HG03520 (cell line): ENCODE measurements around the gene PPP1CA.

Experiments
- ATAC-seq: cut with Tn5 transposase; IDR thresholded peaks from one replicate; pipeline ENCODE4 v1.9.1; 2021; ENCODE audit warnings: mild to moderate bottlenecking, moderate library complexity; ENCODE audit not compliant: unreplicated experiment

PPP1CA gene

DNA sequence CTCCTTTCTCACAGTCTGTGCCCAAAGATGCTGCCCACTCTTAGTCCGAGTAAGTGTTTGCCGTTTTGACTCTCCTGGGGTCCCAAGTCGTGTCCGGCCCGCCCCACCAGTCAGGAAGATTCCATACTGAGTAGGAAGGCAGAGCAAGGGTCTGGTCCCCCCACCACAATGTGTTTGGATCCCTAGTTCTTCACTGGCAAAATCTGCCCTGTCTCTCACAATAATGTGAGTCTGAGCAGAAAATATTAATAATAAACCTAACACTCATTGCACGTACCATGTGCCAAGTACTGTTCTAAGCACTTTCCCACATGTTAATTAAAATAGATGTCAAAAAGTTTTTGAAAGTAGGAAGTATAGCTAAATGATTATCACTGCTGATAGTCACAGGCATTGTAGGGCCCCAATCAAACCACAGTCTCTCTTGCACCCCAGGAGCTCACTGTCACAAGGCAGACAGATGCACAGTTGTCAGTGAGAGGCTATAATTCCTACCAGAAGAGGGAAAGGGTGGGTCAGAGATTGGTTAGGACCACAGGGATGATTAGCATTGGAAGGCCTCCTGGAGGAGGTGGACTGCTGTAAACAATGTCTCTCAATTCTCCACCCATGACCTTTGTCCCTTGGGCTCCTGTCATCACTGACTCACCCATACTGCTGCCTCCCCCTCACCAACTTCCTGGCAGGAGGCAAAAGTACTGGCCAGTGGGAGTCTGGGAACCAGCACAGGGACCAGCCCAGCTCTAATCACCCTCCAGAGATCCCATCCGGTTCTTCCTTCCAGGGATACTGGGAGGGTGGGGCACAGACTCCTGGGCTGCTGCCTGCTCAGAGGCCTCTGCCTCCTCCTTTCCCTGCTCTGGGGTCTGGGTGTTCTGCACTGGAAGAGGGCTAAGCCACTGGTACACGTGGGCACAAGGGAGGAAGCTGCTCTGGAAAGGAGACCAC, 47.3 kb downstream of the PPP1CA start:
- no peak for ATAC-seq

DNA sequence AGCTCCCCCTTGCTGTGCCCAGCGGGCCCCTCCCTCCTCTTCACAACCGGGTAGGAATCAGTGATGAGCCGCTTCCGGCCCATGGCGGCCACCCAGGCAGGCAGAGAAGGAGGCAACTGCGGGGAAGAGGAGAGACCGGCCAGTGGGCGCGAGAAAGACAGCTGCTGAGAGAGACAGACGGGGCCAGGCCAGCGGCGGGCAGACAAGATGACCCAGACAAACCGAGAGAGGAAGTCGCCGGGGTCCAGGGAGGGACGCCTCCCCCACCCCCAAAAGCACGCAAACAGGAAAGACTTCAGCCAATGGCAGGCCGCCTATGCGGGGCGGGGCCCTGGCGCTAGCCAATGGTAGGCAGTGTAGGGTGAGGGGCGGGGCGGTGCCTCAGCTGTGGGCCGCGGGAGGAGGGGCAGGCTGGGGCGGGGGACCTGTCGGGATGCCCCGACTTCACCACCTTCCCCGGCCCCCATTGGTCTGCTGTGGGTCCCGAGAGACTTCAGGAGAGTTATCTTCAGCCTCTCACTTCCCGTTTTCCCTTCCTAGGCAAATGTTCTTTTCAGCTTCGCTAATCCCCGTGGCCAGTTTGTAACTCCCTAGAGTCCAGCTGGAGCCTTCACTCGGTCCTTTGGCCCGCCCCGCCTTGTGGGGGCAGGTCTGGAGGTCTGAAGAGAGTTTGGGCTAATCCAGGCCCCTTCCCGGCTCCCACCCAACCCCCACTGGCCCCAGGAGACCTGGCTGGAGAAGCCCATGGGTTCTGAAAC, 48.2 kb downstream of the PPP1CA start, which contains the start of gene POLD4:
TSS of gene POLD4 (minus strand) at position 230 of the 758 bp plus-strand sequence. CDS start at position 83, 147 bp downstream.
- ATAC-seq: peak; percentile 77

DNA sequence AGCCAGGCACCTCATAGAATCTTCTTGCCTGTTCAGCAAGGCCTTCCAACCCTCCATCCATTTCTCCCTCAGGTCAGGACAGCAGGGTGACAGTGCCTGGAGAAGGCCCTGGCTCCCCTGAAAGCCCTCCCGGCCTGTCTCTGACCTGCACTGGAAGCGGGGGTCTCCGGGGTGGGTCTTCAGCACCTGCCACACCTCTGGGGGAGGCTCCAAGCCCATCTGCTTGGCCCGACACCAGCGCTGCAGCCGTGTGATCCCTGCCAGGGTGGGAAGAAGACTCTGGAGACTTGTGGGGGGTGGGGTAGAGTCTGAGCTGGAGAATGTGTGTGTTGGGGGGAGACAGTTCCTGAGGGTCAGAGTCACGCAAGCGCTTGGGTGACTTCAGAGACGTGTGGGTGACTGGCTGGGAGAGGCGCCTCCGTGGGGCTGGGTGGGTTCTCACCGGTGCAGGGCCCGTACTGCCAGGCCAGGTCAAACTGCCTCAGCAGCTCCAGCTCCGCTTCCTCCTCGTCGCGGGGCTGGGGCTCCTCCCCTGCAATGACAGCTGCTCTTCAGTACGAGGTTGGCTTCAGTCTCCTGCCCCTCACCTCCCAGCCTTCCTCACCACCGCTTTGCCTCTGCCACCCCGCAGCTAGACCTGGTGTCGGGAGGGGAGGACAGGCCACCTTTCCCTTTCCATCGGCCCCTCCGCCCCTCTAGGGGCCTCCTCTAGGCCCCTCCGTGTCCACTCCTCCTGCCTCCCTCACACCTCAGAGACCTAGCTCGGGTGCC, 48.9 kb downstream of the PPP1CA start:
- no peak for ATAC-seq

DNA sequence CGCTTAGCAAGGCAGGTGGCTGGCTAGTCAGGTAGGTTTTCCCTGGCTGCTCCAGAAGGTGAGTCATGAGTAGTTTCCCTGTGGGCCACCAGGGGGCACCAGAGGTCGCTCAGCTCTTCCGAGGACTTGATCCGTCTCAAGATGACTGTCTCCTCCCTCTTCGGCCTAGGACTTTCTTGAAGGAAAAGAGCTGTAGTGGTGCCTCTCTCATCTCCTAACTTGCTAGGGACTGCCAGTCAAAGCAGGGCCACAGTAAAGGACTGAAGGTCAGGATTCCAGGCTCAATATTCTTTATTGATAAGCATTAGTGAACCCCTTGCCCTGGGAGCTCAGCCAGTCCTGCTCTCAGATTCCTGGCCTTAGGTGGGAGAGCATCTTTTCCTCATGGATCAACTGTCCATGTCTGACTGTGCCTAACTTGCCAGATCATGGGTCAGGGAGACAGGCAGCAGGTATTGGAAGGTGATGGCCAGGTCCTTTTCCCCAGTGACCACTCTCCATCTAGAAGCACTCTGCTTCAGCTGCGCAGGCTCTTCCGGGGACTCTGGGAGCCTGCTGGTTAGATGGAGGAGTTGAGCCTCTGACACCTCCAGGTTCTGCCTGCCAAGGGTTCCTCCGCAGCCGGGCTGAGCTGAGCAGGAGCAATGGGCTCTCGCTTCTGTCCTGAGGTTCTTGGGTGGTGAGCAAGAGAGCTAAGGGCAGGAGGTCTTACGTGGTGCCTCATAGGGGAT, 50.2 kb downstream of the PPP1CA start:
- no peak for ATAC-seq

DNA sequence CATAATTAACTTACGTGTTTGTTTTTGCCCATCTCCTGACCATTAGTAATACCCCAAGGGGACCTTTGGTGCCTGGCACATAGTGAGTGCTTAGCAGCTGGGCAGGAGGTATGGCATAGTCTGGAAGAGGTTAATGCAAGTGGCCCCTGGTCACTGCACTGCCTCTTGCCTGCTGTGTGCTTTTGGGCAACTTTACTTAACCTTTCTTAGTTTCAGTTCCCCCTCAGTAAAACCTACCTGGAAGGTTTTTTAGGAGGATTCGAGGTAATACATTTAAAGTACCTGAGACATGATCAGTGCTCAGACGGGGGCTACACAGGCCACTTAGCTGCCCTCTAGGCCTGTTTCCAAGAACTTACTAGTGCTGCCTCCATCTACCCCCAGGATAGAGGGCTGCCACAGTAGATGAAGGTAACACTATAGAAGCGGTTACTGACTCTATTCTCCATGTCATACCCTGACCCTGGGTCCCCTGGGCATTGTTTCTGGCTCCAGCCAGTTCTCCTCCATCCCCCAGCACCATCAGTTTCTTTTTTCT, 51.7 kb downstream of the PPP1CA start:
- no peak for ATAC-seq

DNA sequence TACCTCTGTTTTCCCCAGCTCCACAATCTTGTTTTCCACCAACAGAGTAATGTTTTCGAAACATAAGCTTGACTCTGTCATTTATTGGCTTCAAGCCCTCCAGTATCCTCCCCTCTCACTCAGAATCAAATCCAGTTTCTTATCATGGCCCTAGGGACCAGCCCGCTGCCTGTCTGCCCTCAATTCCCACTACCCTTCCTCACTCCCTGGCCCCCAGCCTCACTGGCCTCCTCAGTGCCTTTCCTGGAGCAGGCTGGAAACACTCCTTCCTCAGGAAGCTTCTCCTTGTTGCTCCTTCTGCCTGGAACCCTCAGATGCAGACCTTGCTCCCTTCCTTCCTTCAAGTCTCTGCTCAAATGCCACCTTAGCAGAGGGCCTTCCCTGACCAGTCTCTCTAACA, 52.2 kb downstream of the PPP1CA start:
- ATAC-seq: no peak

DNA sequence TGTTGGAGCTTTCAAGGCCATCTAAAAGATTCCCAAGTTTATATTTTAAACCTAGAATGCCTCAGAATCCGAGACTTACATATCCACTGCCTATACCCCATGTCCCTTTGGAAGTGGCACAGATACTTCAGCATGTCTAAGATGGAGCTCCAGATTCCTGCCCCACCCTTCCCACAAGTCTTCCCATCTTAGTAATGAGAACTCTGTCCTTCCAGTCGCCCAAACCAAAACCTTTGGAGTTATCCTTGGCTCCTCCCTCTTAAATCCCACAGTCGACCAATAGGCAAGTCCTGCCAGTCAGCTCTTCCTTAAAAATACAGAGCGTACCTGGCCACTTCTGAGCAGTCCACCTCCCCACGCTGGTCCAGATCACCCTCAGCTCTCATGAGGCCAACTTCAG, 52.6 kb downstream of the PPP1CA start:
- ATAC-seq: no peak
